HPDE6-E6E7 (cell line): ENCODE results near the gene CCDC87.

ENCODE experiments used
- DNase-seq: peaks from one replicate; pipeline ENCODE4 v3.0.0; 2011; ENCODE audit warnings: missing footprints; ENCODE audit errors: extremely low spot score

Gene CCDC87

GRCh38 chr11:66581261-66581660 lies 11.6 kb downstream of the CCDC87 start:
- no peak for DNase-seq

GRCh38 chr11:66580803-66581202 lies 12.1 kb downstream of the CCDC87 start:
- DNase-seq = no peak

GRCh38 chr11:66579017-66579606 lies 13.8 kb downstream of the CCDC87 start:
- DNase-seq = peak; percentile 49

GRCh38 chr11:66570850-66571180 lies 22.0 kb downstream of the CCDC87 start:
- no peak for DNase-seq

GRCh38 chr11:66570079-66570849 lies 22.6 kb downstream of the CCDC87 start:
- no peak for DNase-seq

GRCh38 chr11:66569076-66569475 lies 23.8 kb downstream of the CCDC87 start:
- no peak for DNase-seq

GRCh38 chr11:66568124-66568916 lies 24.5 kb downstream of the CCDC87 start, which contains the start of gene CTSF:
Gene CTSF, minus strand, starts transcription at chr11:66568606. Its CDS starts 120 bp downstream, at chr11:66568486.
- peak; percentile 98 for DNase-seq

GRCh38 chr11:66567787-66568123 lies 25.1 kb downstream of the CCDC87 start:
- DNase-seq = no peak

- no peak for DNase-seq
Observed at GRCh38 chr11:66566221-66566620, 26.6 kb downstream of the CCDC87 start.

- DNase-seq = no peak
Observed at GRCh38 chr11:66564984-66565383, 27.9 kb downstream of the CCDC87 start.

GRCh38 chr11:66564538-66564937 lies 28.3 kb downstream of the CCDC87 start:
- no peak for DNase-seq

GRCh38 chr11:66563832-66564231 lies 29.0 kb downstream of the CCDC87 start:
- no peak for DNase-seq

- DNase-seq = no peak
Observed at GRCh38 chr11:66562907-66563583, 29.8 kb downstream of the CCDC87 start.

- DNase-seq = no peak
Observed at GRCh38 chr11:66562275-66562674, 30.6 kb downstream of the CCDC87 start.

- no peak for DNase-seq
Observed at GRCh38 chr11:66561975-66562248, 31.0 kb downstream of the CCDC87 start.

GRCh38 chr11:66561178-66561974 lies 31.5 kb downstream of the CCDC87 start:
- DNase-seq = no peak

- no peak for DNase-seq
Observed at GRCh38 chr11:66559866-66560676, 32.8 kb downstream of the CCDC87 start.

GRCh38 chr11:66559142-66559865 lies 33.6 kb downstream of the CCDC87 start:
- no peak for DNase-seq

- no peak for DNase-seq
Observed at GRCh38 chr11:66557733-66558326, 35.0 kb downstream of the CCDC87 start.

- no peak for DNase-seq
Observed at GRCh38 chr11:66556086-66556485, 36.8 kb downstream of the CCDC87 start.
